Glomerular visceral epithelial cell (primary cell): ENCODE measurements around the gene MTA3.

ENCODE experiments used
- DNase-seq: peaks from one replicate; pipeline ENCODE4 v3.0.0-alpha.2; 2016; ENCODE audit errors: extremely low spot score

The MTA3 gene

DNA sequence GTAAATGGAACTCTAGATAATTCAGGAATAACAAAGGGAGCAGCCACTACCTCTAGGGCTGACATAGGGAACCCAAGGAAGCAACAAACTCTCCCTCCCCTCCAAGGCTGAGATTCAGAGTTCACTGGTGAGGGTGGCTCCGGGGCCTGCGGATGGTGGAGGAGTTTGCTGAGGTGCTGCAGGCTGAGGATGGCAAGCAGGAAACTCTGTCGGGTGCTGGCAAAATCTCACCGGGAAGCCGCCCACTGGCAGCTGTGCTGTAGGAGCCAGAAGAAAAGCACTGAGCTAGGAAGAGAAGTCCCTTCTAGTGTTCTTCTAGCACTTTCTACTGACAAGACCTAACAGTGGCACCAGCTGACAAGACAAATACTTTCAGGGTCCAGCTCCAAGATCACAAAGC is 236.5 kb downstream of the MTA3 start:
- no peak for DNase-seq
